Neural cell (in vitro differentiated cells): ENCODE results near the gene STK24.

ENCODE experiments used
- EP300 ChIP-seq: fragments of 450-650 bp; conservative IDR thresholded peaks from 2 replicates; pipeline ENCODE4 v1.6.1; 2014; ENCODE audit warnings: antibody characterized with exemption, mild to moderate bottlenecking, moderate library complexity; ENCODE audit not compliant: poor library complexity, severe bottlenecking
- TF ChIP-seq, protein P1 (sequence below): fragments of 450-650 bp; IDR thresholded peaks from 2 replicates; pipeline ENCODE4 v1.5.1; 2014; ENCODE audit warnings: antibody characterized with exemption, mild to moderate bottlenecking, moderate library complexity; ENCODE audit not compliant: poor library complexity, severe bottlenecking
- TF ChIP-seq, protein P2 (sequence below): IDR thresholded peaks from 2 replicates; pipeline ENCODE4 v1.6.1; 2012; ENCODE audit warnings: borderline replicate concordance

DNA sequence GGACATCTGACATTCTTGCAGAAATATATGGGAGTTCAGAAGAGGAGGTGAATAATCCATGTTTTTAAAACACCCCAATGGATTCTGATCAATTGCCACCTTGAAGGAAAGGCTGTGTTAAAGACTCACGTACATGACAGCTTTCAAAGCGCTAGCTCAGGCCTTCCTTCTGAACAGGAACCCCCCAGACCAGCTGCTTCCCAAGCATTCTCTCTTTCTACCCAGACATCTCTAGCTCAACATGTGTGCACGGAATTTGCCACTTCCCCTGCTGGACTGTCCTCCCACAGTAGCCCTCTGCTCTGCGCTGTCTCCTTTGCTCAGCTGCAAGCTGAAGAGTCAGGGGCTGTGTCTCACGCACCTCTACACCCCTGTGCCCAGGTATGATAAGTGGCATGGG lies 54.5 kb downstream of the STK24 start:
- no peak for TF ChIP-seq EP300
- TF ChIP-seq, protein P1, sequence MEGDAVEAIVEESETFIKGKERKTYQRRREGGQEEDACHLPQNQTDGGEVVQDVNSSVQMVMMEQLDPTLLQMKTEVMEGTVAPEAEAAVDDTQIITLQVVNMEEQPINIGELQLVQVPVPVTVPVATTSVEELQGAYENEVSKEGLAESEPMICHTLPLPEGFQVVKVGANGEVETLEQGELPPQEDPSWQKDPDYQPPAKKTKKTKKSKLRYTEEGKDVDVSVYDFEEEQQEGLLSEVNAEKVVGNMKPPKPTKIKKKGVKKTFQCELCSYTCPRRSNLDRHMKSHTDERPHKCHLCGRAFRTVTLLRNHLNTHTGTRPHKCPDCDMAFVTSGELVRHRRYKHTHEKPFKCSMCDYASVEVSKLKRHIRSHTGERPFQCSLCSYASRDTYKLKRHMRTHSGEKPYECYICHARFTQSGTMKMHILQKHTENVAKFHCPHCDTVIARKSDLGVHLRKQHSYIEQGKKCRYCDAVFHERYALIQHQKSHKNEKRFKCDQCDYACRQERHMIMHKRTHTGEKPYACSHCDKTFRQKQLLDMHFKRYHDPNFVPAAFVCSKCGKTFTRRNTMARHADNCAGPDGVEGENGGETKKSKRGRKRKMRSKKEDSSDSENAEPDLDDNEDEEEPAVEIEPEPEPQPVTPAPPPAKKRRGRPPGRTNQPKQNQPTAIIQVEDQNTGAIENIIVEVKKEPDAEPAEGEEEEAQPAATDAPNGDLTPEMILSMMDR, result no peak
- TF ChIP-seq, protein P2, sequence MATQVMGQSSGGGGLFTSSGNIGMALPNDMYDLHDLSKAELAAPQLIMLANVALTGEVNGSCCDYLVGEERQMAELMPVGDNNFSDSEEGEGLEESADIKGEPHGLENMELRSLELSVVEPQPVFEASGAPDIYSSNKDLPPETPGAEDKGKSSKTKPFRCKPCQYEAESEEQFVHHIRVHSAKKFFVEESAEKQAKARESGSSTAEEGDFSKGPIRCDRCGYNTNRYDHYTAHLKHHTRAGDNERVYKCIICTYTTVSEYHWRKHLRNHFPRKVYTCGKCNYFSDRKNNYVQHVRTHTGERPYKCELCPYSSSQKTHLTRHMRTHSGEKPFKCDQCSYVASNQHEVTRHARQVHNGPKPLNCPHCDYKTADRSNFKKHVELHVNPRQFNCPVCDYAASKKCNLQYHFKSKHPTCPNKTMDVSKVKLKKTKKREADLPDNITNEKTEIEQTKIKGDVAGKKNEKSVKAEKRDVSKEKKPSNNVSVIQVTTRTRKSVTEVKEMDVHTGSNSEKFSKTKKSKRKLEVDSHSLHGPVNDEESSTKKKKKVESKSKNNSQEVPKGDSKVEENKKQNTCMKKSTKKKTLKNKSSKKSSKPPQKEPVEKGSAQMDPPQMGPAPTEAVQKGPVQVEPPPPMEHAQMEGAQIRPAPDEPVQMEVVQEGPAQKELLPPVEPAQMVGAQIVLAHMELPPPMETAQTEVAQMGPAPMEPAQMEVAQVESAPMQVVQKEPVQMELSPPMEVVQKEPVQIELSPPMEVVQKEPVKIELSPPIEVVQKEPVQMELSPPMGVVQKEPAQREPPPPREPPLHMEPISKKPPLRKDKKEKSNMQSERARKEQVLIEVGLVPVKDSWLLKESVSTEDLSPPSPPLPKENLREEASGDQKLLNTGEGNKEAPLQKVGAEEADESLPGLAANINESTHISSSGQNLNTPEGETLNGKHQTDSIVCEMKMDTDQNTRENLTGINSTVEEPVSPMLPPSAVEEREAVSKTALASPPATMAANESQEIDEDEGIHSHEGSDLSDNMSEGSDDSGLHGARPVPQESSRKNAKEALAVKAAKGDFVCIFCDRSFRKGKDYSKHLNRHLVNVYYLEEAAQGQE, result no peak
